GM18526 (cell line): Measurements from ENCODE around the gene ANKRD26.

Experiments
- POLR2A ChIP-seq: IDR thresholded peaks from 3 replicates; pipeline ENCODE4 v1.6.1; 2011; ENCODE audit not compliant: insufficient read length; ENCODE audit errors: extremely low read depth

Gene ANKRD26

GRCh38 chr10:27099916-27100812, at the start of gene ANKRD26:
TSS of gene ANKRD26 (minus strand) at chr10:27100494. CDS start at chr10:27100326, 168 bp downstream.
- peak; percentile 84 for TF ChIP-seq POLR2A

- TF ChIP-seq POLR2A, result no peak
Measured at GRCh38 chr10:27147701-27148100, 47.4 kb upstream of the ANKRD26 start.

DNA sequence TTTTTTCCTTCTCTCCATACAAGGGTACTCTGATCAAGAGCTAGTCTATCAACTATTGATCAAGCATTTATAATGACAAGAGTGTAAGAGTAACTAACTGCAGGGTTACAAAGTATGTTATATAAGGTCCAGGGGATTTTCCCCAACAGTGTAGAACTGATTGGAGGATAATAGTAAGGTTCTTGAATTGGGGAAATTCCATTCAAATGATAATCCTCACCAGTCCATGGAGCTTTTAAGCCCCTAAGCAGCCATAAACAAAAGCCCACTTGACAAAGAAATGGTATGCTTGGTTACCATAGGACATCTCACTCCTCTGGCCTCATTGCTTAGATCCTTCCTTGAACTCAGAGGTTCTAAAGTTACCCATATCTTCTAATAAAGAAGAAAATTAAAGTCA, 45.6 kb upstream of the ANKRD26 start:
- TF ChIP-seq POLR2A, result no peak

GRCh38 chr10:27143686-27144085, 43.4 kb upstream of the ANKRD26 start:
- TF ChIP-seq POLR2A, result no peak

GRCh38 chr10:27138277-27138676, 38.0 kb upstream of the ANKRD26 start:
- no peak for TF ChIP-seq POLR2A

DNA sequence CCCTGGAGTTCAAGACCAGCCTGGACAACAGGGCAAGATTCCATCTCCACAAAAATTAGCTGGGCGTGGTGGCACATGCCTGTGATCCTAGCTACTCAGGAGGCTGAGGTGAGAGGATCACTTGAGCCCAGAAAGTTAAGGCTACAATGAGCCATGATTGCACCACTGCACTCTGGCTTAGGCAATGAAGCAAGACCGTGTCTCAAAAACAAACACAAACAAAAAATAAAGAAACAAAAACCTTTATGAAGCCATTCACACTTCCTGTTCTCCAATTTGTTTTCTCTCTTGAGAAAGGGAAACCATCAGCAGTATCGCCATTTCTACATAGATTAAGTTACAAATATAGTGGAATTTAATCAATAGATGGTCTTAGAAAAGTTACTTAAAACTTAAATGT, 34.1 kb upstream of the ANKRD26 start:
- TF ChIP-seq POLR2A, result no peak

- no peak for TF ChIP-seq POLR2A
Measured at GRCh38 chr10:27108165-27108564, 7.9 kb upstream of the ANKRD26 start.

DNA sequence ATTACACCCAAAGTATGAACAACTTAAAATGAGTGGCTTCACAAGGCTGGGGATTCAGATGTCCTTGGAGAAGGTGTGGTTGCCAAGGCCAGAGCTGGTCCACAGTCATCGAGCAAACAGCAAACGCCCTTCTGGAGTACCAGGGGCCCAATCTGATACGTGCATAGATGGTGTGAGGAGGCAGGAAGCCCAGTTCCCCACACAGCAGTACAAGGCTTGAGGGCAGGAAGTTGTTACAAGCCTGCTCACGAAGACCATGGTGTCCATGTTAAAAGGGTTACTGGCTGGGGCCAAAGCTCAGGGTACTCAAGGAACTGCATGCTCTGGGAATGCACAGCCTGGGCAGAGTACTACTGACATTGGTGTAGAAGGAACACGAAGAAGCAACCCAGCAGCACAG, 4.6 kb upstream of the ANKRD26 start:
- no peak for TF ChIP-seq POLR2A

GRCh38 chr10:27100813-27101347, 586 bp upstream of the ANKRD26 start:
- no peak for TF ChIP-seq POLR2A

GRCh38 chr10:27099448-27099847, 846 bp downstream of the ANKRD26 start:
- TF ChIP-seq POLR2A, result no peak

GRCh38 chr10:27088119-27089044, 11.9 kb downstream of the ANKRD26 start:
- TF ChIP-seq POLR2A, result no peak

DNA sequence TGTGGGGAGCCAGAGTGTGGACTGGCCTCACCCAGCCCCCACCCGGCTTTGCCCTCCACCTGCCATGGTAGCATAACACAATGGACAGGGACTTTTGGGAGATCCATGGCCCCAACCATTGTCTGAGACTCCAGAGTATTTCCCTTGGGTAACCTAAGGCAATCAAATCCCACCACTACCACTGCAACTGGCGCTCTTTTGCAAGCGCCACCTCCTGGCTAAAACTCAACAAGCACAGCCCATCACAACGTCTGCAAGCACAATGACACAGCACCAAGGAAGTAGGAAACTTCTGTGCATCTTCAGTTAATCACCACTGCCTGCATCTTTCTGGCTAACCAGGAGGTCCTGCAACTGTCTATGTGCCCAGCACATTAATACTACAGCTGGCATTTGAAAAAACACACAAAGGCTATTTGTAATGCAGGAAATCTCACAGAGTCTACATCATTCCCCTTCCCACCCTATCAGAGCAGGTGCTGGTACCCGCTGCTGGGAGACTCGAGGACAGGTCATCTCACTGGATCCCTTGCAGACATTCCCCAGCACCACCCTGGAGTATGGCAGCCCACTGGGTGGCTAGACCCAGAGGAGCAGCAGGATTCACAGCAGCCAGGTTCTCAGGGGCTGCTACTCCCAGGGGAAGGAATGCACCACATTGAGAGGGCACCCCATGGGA, 27.7 kb downstream of the ANKRD26 start:
- TF ChIP-seq POLR2A, result no peak

DNA sequence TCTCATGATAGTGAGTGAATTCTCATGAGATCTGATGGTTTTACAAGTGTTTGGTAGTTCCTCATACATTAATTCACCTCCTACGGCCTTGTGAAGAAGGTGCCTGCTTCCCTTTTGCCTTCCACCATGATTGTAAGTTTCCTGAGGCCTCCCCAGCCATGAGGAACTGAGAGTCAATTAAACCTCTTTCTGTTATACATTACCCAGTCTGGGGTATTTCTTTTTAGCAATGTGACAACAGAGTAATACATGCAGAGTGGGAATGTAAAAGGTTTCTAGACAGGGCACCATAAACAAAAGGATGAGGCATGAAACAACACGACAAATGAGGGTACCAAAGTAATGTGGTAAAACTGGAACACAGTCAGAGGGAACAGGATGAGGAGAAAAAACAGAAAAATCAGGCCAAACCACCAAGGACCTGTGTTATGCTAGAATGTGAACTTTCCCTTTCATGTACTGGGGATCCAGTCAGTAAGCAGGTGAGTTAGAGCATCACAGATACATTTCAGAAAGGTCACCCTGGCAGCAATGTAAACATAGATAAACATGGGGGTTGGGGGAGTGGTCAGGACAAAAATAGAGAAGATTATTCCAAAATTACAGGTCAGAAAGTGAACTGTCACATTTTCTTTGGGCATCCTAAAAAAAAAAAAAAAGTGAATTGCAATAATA, 31.9 kb downstream of the ANKRD26 start:
- no peak for TF ChIP-seq POLR2A

GRCh38 chr10:27065084-27065483, 35.2 kb downstream of the ANKRD26 start:
- TF ChIP-seq POLR2A, result no peak
